Endothelial cell of umbilical vein (primary cell): ENCODE measurements around the gene KDM6B. TPM values are rescaled to one million over a fixed set of nuclear protein-coding genes. Genes with fewer than 3 reads are reported as not detected.

Experiments used
- BruUV-seq: library from RNA; stranded (reverse); fragments of 400-500 nt; replicated peaks from 2 replicates; lab custom pipeline; 2021; lab: Mats Ljungman, UMichigan
- CTCF ChIA-PET: fragments of 300-600, 350-600 bp; sonication (Branson Sonifier 250); formaldehyde crosslinking; loops from one replicate; lab custom pipeline; 2021; ENCODE audit warnings: antibody characterized with exemption, inconsistent platforms; lab: Charles Lee
- POLR2A ChIA-PET: fragments of 300-600, 350-600 bp; sonication (Branson Sonifier 250); formaldehyde crosslinking; loops from one replicate; lab custom pipeline; 2021; ENCODE audit warnings: antibody characterized with exemption, inconsistent platforms; lab: Charles Lee
- DNase-seq: peaks from one replicate; pipeline ENCODE4 v3.0.0-alpha.2; 2011; ENCODE audit warnings: low read depth, low spot score
- FAIRE-seq: peaks from 2 replicates; lab custom pipeline; 2011; peaks lifted over from hg19 to GRCh38; lab: Jason Lieb, UNC
- H2AFZ ChIP-seq: 2 replicates; pipeline ENCODE4 v1.6.0; 2012; ENCODE audit warnings: low read depth, low read length, control low read depth, inconsistent platforms
- H3K27ac ChIP-seq: 2 replicates; pipeline ENCODE4 v1.5.1; 2011; ENCODE audit warnings: low read depth, mild to moderate bottlenecking, control low read depth, low read length, moderate library complexity; ENCODE audit not compliant: insufficient read depth
- H3K27me3 ChIP-seq, 2 experiments: 2 replicates each; pipeline versions ENCODE4 v1.6.0 to v1.6.1; 2011; ENCODE audit warnings: low read length in 2 of 2, mixed read lengths in 1 of 2; ENCODE audit not compliant: control insufficient read depth in 2 of 2, insufficient read depth in 2 of 2
- H3K36me3 ChIP-seq, 2 experiments: 2 replicates in 1 of 2; 3 replicates in 1 of 2; pipeline ENCODE4 v1.5.1; 2011; ENCODE audit warnings: low read length in 2 of 2, mild to moderate bottlenecking in 1 of 2, moderate library complexity in 1 of 2; ENCODE audit not compliant: control insufficient read depth in 2 of 2, insufficient read depth in 2 of 2; ENCODE audit errors: extremely low read depth in 1 of 2
- H3K4me1 ChIP-seq: 3 replicates; pipeline ENCODE4 v1.5.1; 2011; ENCODE audit warnings: mild to moderate bottlenecking, low read length; ENCODE audit not compliant: control insufficient read depth, insufficient read depth; ENCODE audit errors: extremely low read depth
- H3K4me2 ChIP-seq: 2 replicates; pipeline ENCODE4 v1.6.1; 2011; ENCODE audit warnings: low read length, control low read depth, mixed read lengths; ENCODE audit not compliant: insufficient read depth
- H3K4me3 ChIP-seq, 3 experiments: fragments of 200-600 bp in 1 of 3; sonication (generic), shearing (Covaris generic) in 1 of 3; replicated peaks in 1 of 3; 2 replicates each; pipeline ENCODE4 v1.5.1; 2011 to 2016; ENCODE audit warnings: control low read depth in 3 of 3, low read length in 3 of 3, mild to moderate bottlenecking in 2 of 3, inconsistent platforms in 1 of 3, low read depth in 1 of 3, moderate library complexity in 1 of 3; ENCODE audit not compliant: insufficient read depth in 1 of 3
- H3K79me2 ChIP-seq: 2 replicates; pipeline ENCODE4 v1.6.0; 2012; ENCODE audit warnings: low read length, inconsistent platforms; ENCODE audit not compliant: control insufficient read depth, insufficient read depth
- H3K9ac ChIP-seq: replicated peaks from 2 replicates; pipeline ENCODE3; 2011; ENCODE audit warnings: low read length, control low read depth; ENCODE audit not compliant: insufficient read depth; ENCODE audit errors: extremely low read depth
- H3K9me1 ChIP-seq: replicated peaks from 3 replicates; pipeline ENCODE4 v1.6.0; 2011; ENCODE audit warnings: mild to moderate bottlenecking, low read length; ENCODE audit not compliant: control insufficient read depth, insufficient read depth; ENCODE audit errors: extremely low read depth
- H3K9me3 ChIP-seq: replicated peaks from 2 replicates; pipeline ENCODE4 v1.5.1; 2012; ENCODE audit warnings: low read length, inconsistent platforms; ENCODE audit not compliant: control insufficient read depth, insufficient read depth
- H4K20me1 ChIP-seq: replicated peaks from 2 replicates; pipeline ENCODE3; 2011; ENCODE audit warnings: mild to moderate bottlenecking, low read length; ENCODE audit not compliant: control insufficient read depth, insufficient read depth; ENCODE audit errors: extremely low read depth
- CTCF ChIP-seq, 2 donors: IDR thresholded peaks; 1 replicate in 1 of 2; 2 replicates in 1 of 2; pipeline ENCODE4 v1.5.1; 2011; ENCODE audit warnings: low read length in 2 of 2, mild to moderate bottlenecking in 2 of 2, moderate library complexity in 2 of 2, control low read depth in 1 of 2, inconsistent platforms in 1 of 2, low read depth in 1 of 2; ENCODE audit not compliant: insufficient read depth in 1 of 2; ENCODE audit errors: extremely low read depth in 1 of 2
- EZH2 ChIP-seq: IDR thresholded peaks from 2 replicates; pipeline ENCODE4 v1.6.1; 2012; ENCODE audit warnings: borderline replicate concordance, low read depth, mild to moderate bottlenecking, moderate library complexity, low read length, inconsistent platforms; ENCODE audit not compliant: severe bottlenecking
- FOS ChIP-seq: IDR thresholded peaks from 2 replicates; pipeline ENCODE4 v1.6.1; 2011; ENCODE audit warnings: mild to moderate bottlenecking, low read length, moderate library complexity, borderline replicate concordance; ENCODE audit not compliant: insufficient read depth
- GATA2 ChIP-seq: IDR thresholded peaks from 2 replicates; pipeline ENCODE4 v1.7.0; 2011; ENCODE audit warnings: low read depth, mild to moderate bottlenecking, moderate library complexity, mixed read lengths, low read length; ENCODE audit not compliant: insufficient read length, insufficient read depth
- JUN ChIP-seq: IDR thresholded peaks from 2 replicates; pipeline ENCODE4 v1.6.1; 2011; ENCODE audit warnings: borderline replicate concordance, low read depth; ENCODE audit not compliant: insufficient read length, insufficient read depth
- MAX ChIP-seq: IDR thresholded peaks from 2 replicates; pipeline ENCODE4 v1.6.1; 2011; ENCODE audit not compliant: insufficient read depth, insufficient read length
- MYC ChIP-seq: IDR thresholded peaks from one replicate; pipeline ENCODE4 v1.6.1; 2011; ENCODE audit warnings: mild to moderate bottlenecking, low read depth, low read length
- POLR2A ChIP-seq: IDR thresholded peaks from 2 replicates; pipeline ENCODE4 v1.6.1; 2012; ENCODE audit warnings: low read depth, mild to moderate bottlenecking, control low read depth, low read length
- POLR2AphosphoS5 ChIP-seq: IDR thresholded peaks from 2 replicates; pipeline ENCODE4 v1.6.1; 2012; ENCODE audit warnings: low read depth, mild to moderate bottlenecking, control low read depth, low read length, moderate library complexity; ENCODE audit not compliant: insufficient read depth
- dilution Hi-C: fragments of 300-500 bp; cut with MboI; formaldehyde crosslinking; loops from one replicate; pipeline ENCODE4 v1.15.0; 2019; ENCODE audit warnings: low sequenced_read_pairs; ENCODE audit not compliant: extremely low pct_ligation_motif_present
- intact Hi-C: fragments of 100-400 bp; cut with micrococcal nuclease; formaldehyde crosslinking; loops from one replicate; pipeline ENCODE4 v1.10.0; 2022
- polyA plus RNA-seq, 4 experiments: library from polyadenylated mRNA; depleted of rRNA in 3 of 4; stranded (reverse) in 3 of 4; unstranded in 1 of 4; fragments of >200 nt; gene quantifications; 2 replicates each; pipeline versions ENCODE4 v1.2.1 to v1.2.3, GENCODE V29; 2011 to 2012; ENCODE audit warnings: missing spikeins in 1 of 4
- total RNA-seq: library from RNA; stranded (reverse); gene quantifications from 2 replicates; pipeline ENCODE4 v1.2.3, GENCODE V29; 2021

Gene KDM6B
- total and polyA plus RNA-seq, 2 donors (not counting 3 experiments of a cell fraction or from before 2014, with no cell fraction given): 1.8 to 17.8 TPM

GRCh38 chr17:7875804-7876370 is 41.9 kb downstream of the KDM6B start:
- H2AFZ ChIP-seq: no peak overlapping the region
- H3K9me1 ChIP-seq: no peaks in the 10 kb centered on the region
- no peak for TF ChIP-seq GATA2
- no peak for TF ChIP-seq POLR2A
- no peak for TF ChIP-seq FOS
- no peak for TF ChIP-seq MAX
- TF ChIP-seq POLR2AphosphoS5: no peak
- TF ChIP-seq CTCF (IDR thresholded peaks at IDR 0.05; ENCODE audit: extremely low read depth in 1 of 2, insufficient read depth in 1 of 2, low read depth in 1 of 2, low read length in 2 of 2): no peak
- TF ChIP-seq EZH2: no peak
- TF ChIP-seq MYC: no peak
- no peak for TF ChIP-seq JUN
- ChIA-PET CTCF (no interaction called here), POLR2A (no interaction called here)
- H3K79me2 ChIP-seq: no peaks in the 10 kb centered on the region
- H3K4me1 ChIP-seq: no peaks in the 10 kb centered on the region
- intact Hi-C loops: no loop called here
- H3K4me3 ChIP-seq: no peak overlapping the region
- BruUV-seq: no TSS peak
- no peaks in the 10 kb centered on the region for H3K9me3 ChIP-seq
- H4K20me1 ChIP-seq: no peaks in the 10 kb centered on the region
- dilution Hi-C loops: no loop called here
- no peak for DNase-seq
- FAIRE-seq: no peak
- no peak overlapping the region for H3K27ac ChIP-seq
- no peak overlapping the region for H3K4me2 ChIP-seq
- no peak overlapping the region for H3K9ac ChIP-seq
- H3K36me3 ChIP-seq: peaks cover 10% of the 10 kb centered on the region in 2 experiments
- H3K27me3 ChIP-seq: no peaks in the 10 kb centered on the region
